Type B pancreatic cell (in vitro differentiated cells): ENCODE data around the gene MATK. TPM values are rescaled to one million over a fixed set of nuclear protein-coding genes. Genes with fewer than 3 reads are reported as not detected.

Source experiments
- DNase-seq: peaks from one replicate; pipeline ENCODE4 v3.0.0; 2021; ENCODE audit warnings: mixed read lengths; ENCODE audit not compliant: unreplicated experiment; ENCODE audit errors: extremely low spot score
- H3K27ac Mint-ChIP-seq: 2 replicates; pipeline ENCODE4 v1.8.0; 2021; ENCODE audit warnings: mild to moderate bottlenecking, mixed read lengths
- H3K27me3 Mint-ChIP-seq: 2 replicates; pipeline ENCODE4 v1.8.0; 2021; ENCODE audit warnings: mixed read lengths
- H3K36me3 Mint-ChIP-seq: 2 replicates; pipeline ENCODE4 v1.8.0; 2021; ENCODE audit warnings: mixed read lengths
- H3K4me1 Mint-ChIP-seq: one replicate; pipeline ENCODE4 v1.8.0; 2021; ENCODE audit warnings: mixed read lengths; ENCODE audit not compliant: unreplicated experiment
- H3K4me3 Mint-ChIP-seq: 2 replicates; pipeline ENCODE4 v1.8.0; 2021; ENCODE audit warnings: mild to moderate bottlenecking, mixed read lengths
- H3K9me3 Mint-ChIP-seq: 2 replicates; pipeline ENCODE4 v1.8.0; 2021; ENCODE audit warnings: mixed read lengths
- total RNA-seq: library from RNA; stranded (reverse); gene quantifications from 2 replicates; pipeline ENCODE4 v1.2.1, GENCODE V29; 2021; ENCODE audit warnings: low replicate concordance
- TF ChIP-seq, protein P1 (sequence below): fragments of 200-600 bp; sonication (generic); conservative IDR thresholded peaks from 2 replicates; pipeline ENCODE4 v1.5.0; 2021; ENCODE audit warnings: antibody characterized with exemption, mild to moderate bottlenecking

Gene MATK
- total RNA-seq, 1 donor from 2014 or later, result 1.6 TPM

DNA sequence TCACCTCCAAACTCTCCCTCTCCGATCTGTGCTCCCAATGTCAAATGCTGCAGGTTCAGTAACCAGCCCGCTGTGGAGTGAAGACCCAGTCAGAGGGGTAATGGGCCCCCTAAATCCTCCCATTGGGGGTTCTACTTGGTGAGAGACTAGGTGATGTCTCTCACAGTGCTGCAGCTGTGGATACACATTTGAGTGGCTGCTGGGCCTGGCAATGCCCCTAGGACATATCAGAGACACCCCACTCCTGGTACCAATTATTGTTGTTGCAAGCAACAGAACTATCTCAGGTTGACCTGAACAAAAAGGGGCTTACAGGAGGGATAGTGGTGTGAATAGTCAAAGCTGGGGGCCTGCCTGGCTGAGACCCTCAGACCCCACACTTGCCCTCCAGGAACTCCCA is 4.6 kb downstream of the MATK start:
- Mint-ChIP-seq H3K9me3 (peaks cover 8% of the 10 kb centered on the region), H3K4me1 (no peaks in the 10 kb centered on the region), H3K27ac (no peak overlapping the region), H3K36me3 (no peaks in the 10 kb centered on the region), H3K27me3 (peaks cover 21% of the 10 kb centered on the region), H3K4me3 (no peak overlapping the region)
- TF ChIP-seq, protein P1, sequence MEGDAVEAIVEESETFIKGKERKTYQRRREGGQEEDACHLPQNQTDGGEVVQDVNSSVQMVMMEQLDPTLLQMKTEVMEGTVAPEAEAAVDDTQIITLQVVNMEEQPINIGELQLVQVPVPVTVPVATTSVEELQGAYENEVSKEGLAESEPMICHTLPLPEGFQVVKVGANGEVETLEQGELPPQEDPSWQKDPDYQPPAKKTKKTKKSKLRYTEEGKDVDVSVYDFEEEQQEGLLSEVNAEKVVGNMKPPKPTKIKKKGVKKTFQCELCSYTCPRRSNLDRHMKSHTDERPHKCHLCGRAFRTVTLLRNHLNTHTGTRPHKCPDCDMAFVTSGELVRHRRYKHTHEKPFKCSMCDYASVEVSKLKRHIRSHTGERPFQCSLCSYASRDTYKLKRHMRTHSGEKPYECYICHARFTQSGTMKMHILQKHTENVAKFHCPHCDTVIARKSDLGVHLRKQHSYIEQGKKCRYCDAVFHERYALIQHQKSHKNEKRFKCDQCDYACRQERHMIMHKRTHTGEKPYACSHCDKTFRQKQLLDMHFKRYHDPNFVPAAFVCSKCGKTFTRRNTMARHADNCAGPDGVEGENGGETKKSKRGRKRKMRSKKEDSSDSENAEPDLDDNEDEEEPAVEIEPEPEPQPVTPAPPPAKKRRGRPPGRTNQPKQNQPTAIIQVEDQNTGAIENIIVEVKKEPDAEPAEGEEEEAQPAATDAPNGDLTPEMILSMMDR, result no peak
- no peak for DNase-seq

DNA sequence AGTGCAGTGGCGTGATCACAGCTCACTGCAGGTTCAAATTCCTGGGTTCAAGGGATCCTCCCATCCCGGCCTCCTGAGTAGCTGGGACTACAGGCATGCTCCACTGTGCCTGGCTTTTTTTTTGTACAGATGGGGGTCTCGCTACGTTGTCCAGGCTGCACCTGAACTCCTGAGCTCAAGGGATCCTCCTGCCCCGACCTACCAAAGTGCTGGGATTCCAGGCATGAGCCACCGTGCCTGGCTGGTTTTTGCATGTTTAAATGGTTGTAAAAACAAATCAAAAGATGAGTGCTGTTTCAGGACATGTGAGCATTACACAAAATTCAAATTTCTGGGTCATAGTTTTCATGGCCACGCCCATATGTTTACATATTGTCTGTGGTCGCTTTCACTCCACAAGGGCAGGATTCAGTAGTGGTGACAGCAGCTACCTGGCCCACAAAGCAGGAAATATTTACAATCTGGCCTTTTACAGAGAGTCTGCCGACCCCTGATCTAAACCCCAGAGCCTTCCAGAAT is 5.3 kb downstream of the MATK start:
- no peak for DNase-seq
- Mint-ChIP-seq H3K9me3 (peaks cover 8% of the 10 kb centered on the region), H3K36me3 (no peaks in the 10 kb centered on the region), H3K27me3 (peaks cover 19% of the 10 kb centered on the region), H3K4me1 (no peaks in the 10 kb centered on the region), H3K27ac (no peak overlapping the region), H3K4me3 (no peak overlapping the region)
- TF ChIP-seq, protein P1, result no peak

DNA sequence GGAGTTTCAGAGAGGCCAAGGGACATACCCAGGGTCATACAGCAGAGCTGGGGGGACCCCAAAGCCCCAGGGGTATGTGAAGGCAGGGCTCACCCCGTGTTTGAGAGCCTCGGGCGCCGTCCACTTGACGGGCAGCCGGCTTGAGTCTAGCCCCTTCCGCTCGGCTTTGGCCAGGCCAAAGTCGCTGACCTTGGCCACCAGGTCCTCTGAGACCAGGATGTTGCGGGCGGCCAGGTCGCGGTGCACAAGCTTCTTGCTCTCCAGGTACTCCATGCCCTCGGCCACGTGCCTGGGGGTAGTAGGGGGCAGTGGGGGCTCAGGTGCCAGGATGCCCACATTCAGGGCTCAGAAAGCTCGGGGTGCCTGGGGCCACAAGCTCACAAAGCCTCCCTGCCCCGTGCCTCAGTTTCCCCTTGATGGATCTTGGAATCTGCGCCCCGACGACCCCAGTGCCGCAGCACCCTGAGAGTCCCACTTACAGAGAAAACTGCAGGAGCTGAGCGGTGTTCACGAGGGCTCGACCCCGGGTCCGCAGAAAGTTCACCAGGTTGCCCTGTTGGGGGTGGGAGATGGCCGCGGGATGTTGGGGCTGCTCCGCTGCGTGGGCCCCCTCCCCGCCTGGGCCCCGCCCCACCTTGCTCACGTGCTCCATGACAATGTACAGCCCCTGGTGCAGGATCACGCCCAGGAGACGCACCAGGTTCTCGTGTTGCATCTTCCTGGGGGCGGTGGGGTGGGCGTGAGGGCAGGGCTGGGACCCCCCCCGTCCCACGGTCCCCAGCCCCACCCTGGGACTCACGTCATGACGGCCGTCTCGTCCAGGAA is 7.1 kb downstream of the MATK start:
- Mint-ChIP-seq H3K4me1 (no peaks in the 10 kb centered on the region), H3K27me3 (peaks cover 4% of the 10 kb centered on the region), H3K27ac (no peak overlapping the region), H3K4me3 (no peak overlapping the region), H3K9me3 (peaks cover 8% of the 10 kb centered on the region), H3K36me3 (no peaks in the 10 kb centered on the region)
- no peak for DNase-seq
- TF ChIP-seq, protein P1, result no peak

DNA sequence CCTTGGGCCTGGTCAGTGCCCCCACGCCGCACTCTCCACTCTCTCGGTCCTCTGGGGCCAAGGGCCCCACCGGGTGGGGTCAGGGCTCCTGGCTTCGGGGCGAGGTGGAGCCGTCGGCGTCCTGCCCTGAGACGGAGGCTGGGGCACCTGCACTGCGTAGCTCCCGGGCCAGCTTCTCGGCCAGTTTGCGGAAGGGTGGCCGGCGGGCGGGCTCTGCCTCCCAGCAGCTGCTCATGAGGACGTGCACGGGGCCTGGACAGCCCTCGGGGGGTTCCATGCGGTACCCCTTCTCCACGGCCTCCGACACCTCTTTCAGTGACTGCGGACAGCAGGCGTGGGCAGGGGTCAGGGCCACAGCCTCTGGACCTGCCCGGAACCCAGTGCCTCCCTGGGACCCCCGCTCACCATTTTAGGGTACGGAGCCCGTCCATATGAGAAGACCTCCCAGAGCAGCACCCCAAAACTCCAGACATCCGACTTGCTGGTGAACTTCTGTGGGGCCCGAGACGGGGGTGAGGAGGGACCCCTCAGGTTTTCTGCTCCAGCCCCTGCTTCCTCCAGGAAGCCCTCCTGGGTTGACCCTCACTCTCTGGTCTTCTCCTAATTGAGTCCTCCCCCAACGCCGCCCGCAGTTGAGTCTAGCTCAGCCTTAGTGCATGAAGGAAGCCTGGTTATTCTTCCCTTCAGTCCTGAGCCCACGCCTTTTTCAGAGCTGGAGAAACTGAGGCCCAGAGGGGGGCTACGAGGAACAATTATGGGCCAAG is 7.9 kb downstream of the MATK start:
- DNase-seq, result no peak
- Mint-ChIP-seq H3K4me3 (no peak overlapping the region), H3K36me3 (no peaks in the 10 kb centered on the region), H3K27ac (no peak overlapping the region), H3K4me1 (no peaks in the 10 kb centered on the region), H3K27me3 (peaks cover 7% of the 10 kb centered on the region), H3K9me3 (peaks cover 8% of the 10 kb centered on the region)
- TF ChIP-seq, protein P1, result no peak

DNA sequence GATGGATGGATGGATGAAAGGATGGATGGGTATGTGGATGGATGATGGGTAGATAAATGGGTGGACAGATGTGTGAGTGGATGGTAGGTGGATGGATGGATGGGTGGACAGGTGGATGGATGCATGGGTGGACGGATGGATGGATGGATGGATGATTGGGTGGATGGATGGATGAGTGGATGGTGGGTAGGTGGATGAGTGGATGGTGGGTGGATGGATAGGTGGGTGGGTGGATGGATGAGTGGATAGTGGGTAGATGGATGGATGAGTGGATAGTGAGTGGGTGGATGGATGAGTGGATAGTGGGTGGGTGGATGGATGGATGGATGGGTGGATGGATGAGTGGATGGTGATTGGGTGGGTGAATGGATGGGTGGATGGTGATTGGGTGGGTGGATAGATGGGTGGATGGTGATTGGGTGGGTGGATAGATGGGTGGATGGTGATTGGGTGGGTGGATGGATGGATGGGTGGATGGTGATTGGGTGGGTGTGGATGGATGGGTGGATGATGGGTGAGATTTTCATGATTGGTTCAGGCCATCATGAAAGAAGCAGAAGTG is 9.6 kb downstream of the MATK start:
- Mint-ChIP-seq H3K4me1 (no peaks in the 10 kb centered on the region), H3K9me3 (peaks cover 2% of the 10 kb centered on the region), H3K27me3 (peaks cover 3% of the 10 kb centered on the region), H3K27ac (no peak overlapping the region), H3K4me3 (no peak overlapping the region), H3K36me3 (no peaks in the 10 kb centered on the region)
- DNase-seq, result no peak
- TF ChIP-seq, protein P1, result no peak
